T-helper 1 cell (primary cell): ENCODE results near the gene SPAG8.
A peak's percentile ranks its signal among the peaks of the same experiment; 100 is the strongest.

Experiments
- DNase-seq, 5 donors: peaks; one replicate each; pipeline ENCODE4 v3.0.0-alpha.2; 2012 to 2020

The SPAG8 gene

DNA sequence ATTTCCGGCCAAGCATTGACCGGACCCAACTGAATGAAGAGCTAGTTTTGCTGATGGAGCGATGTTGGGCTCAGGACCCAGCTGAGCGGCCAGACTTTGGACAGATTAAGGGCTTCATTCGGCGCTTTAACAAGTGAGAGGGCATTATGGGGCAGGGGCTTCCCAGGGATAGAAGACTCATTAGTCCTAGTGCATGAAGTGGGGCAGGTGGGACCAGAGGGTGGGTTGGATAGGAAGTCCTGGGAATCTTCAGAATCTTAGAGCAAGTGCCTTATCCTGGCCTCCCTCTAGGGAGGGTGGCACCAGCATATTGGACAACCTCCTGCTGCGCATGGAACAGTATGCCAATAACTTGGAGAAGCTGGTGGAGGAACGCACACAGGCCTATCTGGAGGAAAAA lies 6.0 kb downstream of the SPAG8 start:
- DNase-seq = no peak

GRCh38 chr9:35801328-35802128 lies 10.5 kb downstream of the SPAG8 start:
- no peak for DNase-seq

GRCh38 chr9:35800530-35800929 lies 11.5 kb downstream of the SPAG8 start:
- DNase-seq = no peak

DNA sequence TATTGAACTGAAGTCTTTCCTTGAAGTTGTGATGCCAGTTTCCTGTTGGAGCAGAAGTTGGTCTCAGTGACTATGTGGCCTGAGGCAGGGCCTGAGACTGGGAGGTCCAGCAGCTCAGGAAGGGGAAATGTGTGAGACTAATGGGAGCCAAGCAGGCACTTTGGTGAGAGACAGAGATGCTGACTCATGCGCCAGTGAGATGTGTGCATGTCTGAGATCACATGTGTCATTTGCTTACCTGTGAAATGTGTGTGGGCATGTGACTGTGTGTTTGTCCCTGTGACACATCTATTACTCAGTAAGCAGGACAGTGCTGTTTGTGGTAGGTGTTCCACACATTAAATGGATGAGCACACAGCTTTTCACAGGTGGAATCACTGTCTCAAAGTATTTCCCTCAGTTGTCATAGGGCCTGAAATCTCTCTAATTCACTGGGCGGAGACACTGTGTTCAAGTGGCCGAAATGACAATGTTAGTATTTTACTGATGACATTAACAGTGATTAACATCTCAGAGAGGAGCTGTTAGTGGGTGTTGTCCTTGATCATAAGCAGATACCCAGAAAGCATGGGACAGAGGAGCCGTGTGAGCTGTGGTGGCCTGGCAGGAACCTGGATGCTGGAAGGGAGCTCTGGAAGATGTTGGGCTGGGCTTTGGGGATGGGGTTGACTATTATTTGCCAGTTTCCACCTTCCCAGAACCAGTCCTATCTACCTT lies 13.2 kb downstream of the SPAG8 start:
- DNase-seq = peak in 1 of 5 donors; percentile 17

DNA sequence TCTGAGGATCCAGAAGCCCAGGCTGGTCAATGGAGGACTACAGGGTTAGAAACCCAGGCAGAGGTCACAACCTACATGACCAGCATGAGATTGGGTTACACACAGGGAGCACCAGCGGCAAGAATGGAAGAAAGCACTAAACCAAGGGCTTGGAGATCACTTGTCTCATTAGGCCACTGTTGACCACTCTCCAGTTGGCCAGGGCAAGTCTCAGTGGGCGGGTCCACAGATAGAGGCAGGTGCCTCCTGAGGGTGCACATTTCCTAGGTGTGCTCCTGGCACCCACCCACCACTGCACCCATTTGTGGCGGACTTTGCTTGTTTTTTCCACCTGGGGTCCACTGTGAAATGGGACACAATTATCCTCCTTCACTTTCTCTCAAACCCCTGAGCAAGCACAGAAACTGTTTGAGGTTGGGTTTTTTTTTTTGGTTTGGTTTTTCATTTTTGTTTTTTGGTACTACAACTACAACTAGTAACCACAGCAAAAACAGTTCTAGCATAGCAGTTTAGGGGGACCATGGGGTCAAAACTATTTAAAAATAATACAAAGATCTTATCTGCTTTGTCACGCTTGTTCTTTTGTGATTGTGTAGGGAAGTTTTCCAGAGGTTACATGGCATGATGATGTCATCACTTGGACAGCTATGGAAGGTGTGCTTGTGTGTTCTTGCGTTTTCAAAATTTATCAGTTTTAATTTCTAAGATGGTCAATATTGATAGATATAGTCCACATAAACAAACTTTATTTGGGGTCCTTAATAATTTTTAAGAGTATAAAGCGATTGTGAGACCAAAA lies 14.6 kb downstream of the SPAG8 start:
- no peak for DNase-seq

- DNase-seq = no peak
Measured at GRCh38 chr9:35795695-35796094, 16.4 kb downstream of the SPAG8 start.

GRCh38 chr9:35793461-35793860 lies 18.6 kb downstream of the SPAG8 start:
- DNase-seq = no peak

- DNase-seq = no peak
Measured at GRCh38 chr9:35792826-35793225, 19.2 kb downstream of the SPAG8 start.

- no peak for DNase-seq
Measured at GRCh38 chr9:35792024-35792813, 19.8 kb downstream of the SPAG8 start.

GRCh38 chr9:35791297-35791921 lies 20.7 kb downstream of the SPAG8 start, which contains the start of gene NPR2:
NPR2 (plus strand) TSS chr9:35791591; CDS start chr9:35792409, 818 bp downstream.
- DNase-seq = no peak

GRCh38 chr9:35790385-35791296 lies 21.4 kb downstream of the SPAG8 start:
- peak; percentile 20 to 55 (median 45) for DNase-seq

GRCh38 chr9:35790025-35790384 lies 22.1 kb downstream of the SPAG8 start:
- no peak for DNase-seq

- DNase-seq = no peak
Measured at GRCh38 chr9:35789541-35789940, 22.5 kb downstream of the SPAG8 start.

- no peak for DNase-seq
Measured at GRCh38 chr9:35783418-35783817, 28.6 kb downstream of the SPAG8 start.

DNA sequence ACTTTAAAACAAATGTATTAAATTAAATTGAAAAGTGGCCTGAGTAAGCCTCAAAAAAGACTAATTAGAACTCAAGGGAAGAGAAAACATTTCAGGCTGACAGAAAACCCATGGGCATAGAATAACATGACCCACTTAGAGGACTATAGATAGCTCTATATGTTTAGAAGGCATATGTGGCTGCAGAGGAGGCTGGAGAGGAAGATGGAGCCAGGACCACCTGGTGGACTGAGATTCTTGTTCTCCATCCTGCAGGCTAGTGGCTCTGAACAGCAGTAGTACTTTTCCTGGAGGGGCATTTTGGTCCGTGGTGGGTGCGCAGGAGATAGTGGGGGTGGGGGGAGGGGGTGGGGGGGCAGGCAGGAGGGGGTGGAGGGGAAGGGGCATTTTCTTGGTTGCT lies 31.0 kb downstream of the SPAG8 start:
- DNase-seq = no peak

- DNase-seq = no peak
Measured at GRCh38 chr9:35778496-35778895, 33.6 kb downstream of the SPAG8 start.

- DNase-seq = no peak
Measured at GRCh38 chr9:35776018-35776417, 36.0 kb downstream of the SPAG8 start.

- DNase-seq = no peak
Measured at GRCh38 chr9:35774907-35775635, 37.0 kb downstream of the SPAG8 start.

- no peak for DNase-seq
Measured at GRCh38 chr9:35771943-35772342, 40.1 kb downstream of the SPAG8 start.

DNA sequence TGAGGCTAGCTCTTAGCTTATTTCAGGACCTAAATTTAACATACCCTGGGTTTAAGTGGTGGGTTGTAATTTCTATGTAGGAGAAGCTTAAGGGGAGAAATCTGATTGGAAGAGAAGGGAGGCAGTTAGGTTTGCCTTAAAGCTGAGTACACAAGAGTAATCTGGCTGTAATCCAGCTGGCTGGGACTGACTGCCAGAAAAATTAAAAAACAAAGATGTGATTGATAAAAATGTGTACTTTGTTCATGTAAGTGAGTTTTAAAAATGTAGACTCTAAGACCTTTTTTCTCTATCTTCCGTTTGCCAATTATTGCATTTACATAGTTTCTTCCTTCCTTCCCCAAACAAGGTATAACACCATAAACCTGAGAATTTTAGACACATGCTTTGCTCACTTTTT lies 40.5 kb downstream of the SPAG8 start:
- DNase-seq = no peak
